ENCODE results near the gene C1GALT1C1L.

DNA sequence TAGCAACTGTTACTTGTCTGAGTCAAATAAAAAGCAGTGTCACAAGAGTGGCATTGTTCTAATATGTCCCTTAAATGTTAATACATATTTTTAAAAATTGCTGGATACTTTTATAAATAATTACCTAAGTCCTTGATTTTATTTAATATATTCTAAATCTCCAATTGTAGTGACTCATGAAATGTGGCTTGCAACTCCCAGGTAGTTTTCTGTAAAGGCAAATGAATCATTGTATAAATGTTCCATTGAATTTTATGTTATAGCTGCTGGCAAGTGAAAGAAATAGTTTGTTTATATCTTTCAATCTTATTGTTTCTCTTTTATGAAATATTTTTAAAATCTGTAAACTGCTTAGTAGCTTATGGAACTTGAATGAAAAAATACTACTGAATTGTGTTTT lies 32.7 kb upstream of the C1GALT1C1L start:
- TF ChIP-seq CTCF (IDR thresholded peaks at IDR 0.05; ENCODE audit: low read depth, low read length): no peak
- no peak for TF ChIP-seq EZH2phosphoT487 (IDR thresholded peaks at IDR 0.05; ENCODE audit: low read depth)
